SJSA1 (cell line): ENCODE results near the gene GBF1. TPM values are rescaled to one million over a fixed set of nuclear protein-coding genes. Genes with fewer than 3 reads are reported as not detected.

Source experiments
- DNase-seq, 2 experiments: peaks; one replicate each; pipeline ENCODE4 v3.0.0-alpha.2; 2015 to 2020; ENCODE audit warnings: low spot score in 2 of 2, low read depth in 1 of 2
- H3K27ac ChIP-seq: fragments of 250-450 bp; sonication (Bioruptor Pico); 2 replicates; pipeline ENCODE4 v1.5.1; 2020; ENCODE audit warnings: mild to moderate bottlenecking, moderate library complexity
- H3K27me3 ChIP-seq: fragments of 250-450 bp; sonication (Bioruptor Pico); replicated peaks from 2 replicates; pipeline ENCODE4 v1.5.1; 2020; ENCODE audit warnings: mild to moderate bottlenecking, moderate library complexity
- H3K36me3 ChIP-seq: fragments of 250-450 bp; sonication (Bioruptor Pico); 2 replicates; pipeline ENCODE4 v1.5.1; 2020; ENCODE audit warnings: mild to moderate bottlenecking
- H3K4me1 ChIP-seq: fragments of 250-450 bp; sonication (Bioruptor Pico); replicated peaks from 2 replicates; pipeline ENCODE4 v1.6.1; 2021; ENCODE audit warnings: mild to moderate bottlenecking
- H3K4me3 ChIP-seq: fragments of 250-450 bp; sonication (Bioruptor Pico); 2 replicates; pipeline ENCODE4 v1.5.1; 2020; ENCODE audit warnings: mild to moderate bottlenecking
- H3K9me3 ChIP-seq: fragments of 250-450 bp; sonication (Bioruptor Pico); replicated peaks from 2 replicates; pipeline ENCODE4 v1.5.1; 2020; ENCODE audit warnings: mild to moderate bottlenecking
- total RNA-seq: library from RNA; depleted of rRNA; stranded (reverse); fragments of >200 nt; shearing (Covaris generic); gene quantifications from 2 replicates; pipeline ENCODE4 v1.2.3, GENCODE V29; 2014

The GBF1 gene
- total RNA-seq, 1 experiment from 2014 or later = 36.3 TPM

- Histone ChIP-seq H3K36me3 (peaks cover 27% of the 10 kb centered on the region), H3K4me3 (no peak overlapping the region), H3K27ac (no peak overlapping the region), H3K27me3 (peaks cover 28% of the 10 kb centered on the region), H3K9me3 (no peaks in the 10 kb centered on the region), H3K4me1 (peaks cover 16% of the 10 kb centered on the region)
- no peak for DNase-seq
Measured at GRCh38 chr10:102405108-102405571, 159.8 kb downstream of the GBF1 start.

- Histone ChIP-seq H3K4me1 (peaks cover 16% of the 10 kb centered on the region), H3K27me3 (peaks cover 33% of the 10 kb centered on the region), H3K9me3 (no peaks in the 10 kb centered on the region), H3K4me3 (no peak overlapping the region), H3K27ac (no peak overlapping the region), H3K36me3 (peaks cover 22% of the 10 kb centered on the region)
- DNase-seq = no peak
Measured at GRCh38 chr10:102405632-102406031, 160.3 kb downstream of the GBF1 start.

GRCh38 chr10:102406815-102407214 lies 161.5 kb downstream of the GBF1 start:
- no peak overlapping the region for H3K27ac ChIP-seq
- H3K4me1 ChIP-seq = peaks cover 12% of the 10 kb centered on the region
- H3K27me3 ChIP-seq = peaks cover 44% of the 10 kb centered on the region
- H3K4me3 ChIP-seq = no peak overlapping the region
- H3K9me3 ChIP-seq = no peaks in the 10 kb centered on the region
- DNase-seq = no peak
- H3K36me3 ChIP-seq = peaks cover 10% of the 10 kb centered on the region

- Histone ChIP-seq H3K27ac (no peak overlapping the region), H3K4me1 (peaks cover 8% of the 10 kb centered on the region), H3K4me3 (no peak overlapping the region), H3K27me3 (peaks cover 52% of the 10 kb centered on the region), H3K36me3 (peaks cover 5% of the 10 kb centered on the region; the same call in 1 of the 2 replicates), H3K9me3 (no peaks in the 10 kb centered on the region)
- DNase-seq = no peak
Measured at GRCh38 chr10:102407425-102408130, 162.2 kb downstream of the GBF1 start.

GRCh38 chr10:102408131-102408727 lies 162.9 kb downstream of the GBF1 start:
- no peaks in the 10 kb centered on the region for H3K9me3 ChIP-seq
- DNase-seq = no peak
- peaks cover 59% of the 10 kb centered on the region for H3K27me3 ChIP-seq
- H3K4me3 ChIP-seq = peak overlapping the region; percentile 28; the same call in 1 of the 2 replicates
- 0 out of 2 replicates have a peak, but pooled peaks cover 2% of the 10 kb centered on the region for H3K36me3 ChIP-seq
- no peak overlapping the region for H3K27ac ChIP-seq
- H3K4me1 ChIP-seq = peaks cover 8% of the 10 kb centered on the region

- H3K27me3 ChIP-seq = peaks cover 66% of the 10 kb centered on the region
- no peaks in the 10 kb centered on the region for H3K36me3 ChIP-seq
- DNase-seq = no peak
- H3K4me3 ChIP-seq = peak overlapping the region; percentile 28
- no peak overlapping the region for H3K27ac ChIP-seq
- H3K4me1 ChIP-seq = peaks cover 8% of the 10 kb centered on the region
- H3K9me3 ChIP-seq = no peaks in the 10 kb centered on the region
Measured at GRCh38 chr10:102408728-102409603, 163.6 kb downstream of the GBF1 start.

- Histone ChIP-seq H3K27me3 (peaks cover 68% of the 10 kb centered on the region), H3K4me3 (no peak overlapping the region), H3K9me3 (no peaks in the 10 kb centered on the region), H3K36me3 (no peaks in the 10 kb centered on the region), H3K27ac (no peak overlapping the region), H3K4me1 (peaks cover 8% of the 10 kb centered on the region)
- DNase-seq = no peak
Measured at GRCh38 chr10:102409604-102410428, 164.5 kb downstream of the GBF1 start.

- no peak overlapping the region for H3K27ac ChIP-seq
- peak in 1 of 2 experiments; percentile 41 for DNase-seq
Measured at GRCh38 chr10:102410429-102411073, 165.2 kb downstream of the GBF1 start.

GRCh38 chr10:102411341-102412255 lies 166.3 kb downstream of the GBF1 start:
- peak in 1 of 2 experiments; percentile 41 for DNase-seq
- peaks cover 79% of the 10 kb centered on the region for H3K27me3 ChIP-seq
- H3K4me3 ChIP-seq = no peak overlapping the region
- H3K36me3 ChIP-seq = no peaks in the 10 kb centered on the region
- no peaks in the 10 kb centered on the region for H3K9me3 ChIP-seq
- H3K4me1 ChIP-seq = peaks cover 8% of the 10 kb centered on the region
- no peak overlapping the region for H3K27ac ChIP-seq

More at GRCh38 chr10:102410429-102411073, 165.2 kb downstream of the GBF1 start:
- Histone ChIP-seq H3K4me3 (no peak overlapping the region), H3K9me3 (no peaks in the 10 kb centered on the region), H3K27me3 (peaks cover 74% of the 10 kb centered on the region), H3K36me3 (no peaks in the 10 kb centered on the region), H3K4me1 (peaks cover 8% of the 10 kb centered on the region)

- Histone ChIP-seq H3K4me3 (no peak overlapping the region), H3K4me1 (peaks cover 8% of the 10 kb centered on the region), H3K9me3 (no peaks in the 10 kb centered on the region), H3K36me3 (no peaks in the 10 kb centered on the region), H3K27ac (no peak overlapping the region), H3K27me3 (peaks cover 78% of the 10 kb centered on the region)
- no peak for DNase-seq
Measured at GRCh38 chr10:102412293-102412692, 167.0 kb downstream of the GBF1 start.

- Histone ChIP-seq H3K27ac (no peak overlapping the region), H3K9me3 (no peaks in the 10 kb centered on the region), H3K27me3 (peaks cover 74% of the 10 kb centered on the region), H3K4me1 (peaks cover 8% of the 10 kb centered on the region), H3K4me3 (no peak overlapping the region), H3K36me3 (no peaks in the 10 kb centered on the region)
- no peak for DNase-seq
Measured at GRCh38 chr10:102413053-102413705, 167.8 kb downstream of the GBF1 start.
